PC-9 (cell line): ENCODE results near the gene IMPG2. TPM values are rescaled to one million over a fixed set of nuclear protein-coding genes. Genes with fewer than 3 reads are reported as not detected.

Experiments used
- BruUV-seq: library from RNA; stranded (reverse); fragments of 400-500 nt; replicated peaks from 2 replicates; lab custom pipeline; 2021; lab: Mats Ljungman, UMichigan
- CTCF ChIA-PET: fragments of 300-600 bp; sonication (Branson Sonifier 250); formaldehyde crosslinking; loops from one replicate; lab custom pipeline; 2022; ENCODE audit warnings: antibody characterized with exemption; lab: Charles Lee
- POLR2A ChIA-PET: fragments of 300-600 bp; sonication (Branson Sonifier 250); formaldehyde crosslinking; loops from one replicate; lab custom pipeline; 2022; ENCODE audit warnings: antibody characterized with exemption; ENCODE audit not compliant: unreplicated experiment; lab: Charles Lee
- DNase-seq, 2 experiments: peaks; one replicate each; pipeline versions ENCODE4 v3.0.0 to v3.0.0-alpha.2; 2015 to 2022; ENCODE audit warnings: mixed read lengths in 1 of 2
- H2AFZ ChIP-seq: fragments of 200-600 bp; sonication (generic); 2 replicates; pipeline ENCODE4 v1.8.1; 2017; ENCODE audit warnings: antibody characterized with exemption
- H3F3A ChIP-seq: fragments of 200-600 bp; sonication (generic); 2 replicates; pipeline ENCODE4 v1.8.1; 2017; ENCODE audit warnings: antibody characterized with exemption, mild to moderate bottlenecking, low read depth; ENCODE audit not compliant: insufficient read depth
- H3K27ac ChIP-seq: fragments of 200-600 bp; sonication (generic); 2 replicates; pipeline ENCODE4 v1.6.1; 2016; ENCODE audit warnings: mixed run types
- H3K27me3 ChIP-seq: fragments of 200-600 bp; sonication (generic); 2 replicates; pipeline ENCODE4 v1.6.1; 2016; ENCODE audit warnings: low read depth, mixed run types; ENCODE audit not compliant: insufficient read depth
- H3K36me3 ChIP-seq: fragments of 200-600 bp; sonication (generic); 2 replicates; pipeline ENCODE4 v1.6.1; 2016; ENCODE audit warnings: low read depth, mixed run types
- H3K4me1 ChIP-seq: fragments of 200-600 bp; sonication (generic); replicated peaks from 2 replicates; pipeline ENCODE4 v1.6.1; 2016; ENCODE audit warnings: mixed run types; ENCODE audit not compliant: insufficient read depth
- H3K4me2 ChIP-seq: fragments of 200-600 bp; sonication (generic); 2 replicates; pipeline ENCODE4 v1.6.1; 2017; ENCODE audit warnings: mixed run types
- H3K4me3 ChIP-seq: fragments of 200-600 bp; sonication (generic); 2 replicates; pipeline ENCODE4 v1.6.1; 2016; ENCODE audit warnings: mixed run types
- H3K79me2 ChIP-seq: fragments of 200-600 bp; sonication (generic); 2 replicates; pipeline ENCODE4 v1.6.1; 2017; ENCODE audit warnings: low read depth, mixed run types
- H3K9me2 ChIP-seq: fragments of 200-600 bp; sonication (generic); 2 replicates; pipeline ENCODE4 v1.8.1; 2017; ENCODE audit warnings: mild to moderate bottlenecking; ENCODE audit not compliant: insufficient read depth
- H3K9me3 ChIP-seq: fragments of 200-600 bp; sonication (generic); 2 replicates; pipeline ENCODE4 v1.8.1; 2016; ENCODE audit warnings: low read depth; ENCODE audit not compliant: insufficient read depth
- H4K20me1 ChIP-seq: fragments of 200-600 bp; sonication (generic); 2 replicates; pipeline ENCODE4 v1.8.1; 2017; ENCODE audit not compliant: insufficient read depth
- CTCF ChIP-seq: fragments of 200-600 bp; sonication (generic); conservative IDR thresholded peaks from 2 replicates; pipeline ENCODE4 v1.6.1; 2017; ENCODE audit warnings: mixed run types, antibody characterized with exemption, mild to moderate bottlenecking, moderate library complexity
- EZH2 ChIP-seq: fragments of 200-600 bp; sonication (generic); IDR thresholded peaks from 2 replicates; pipeline ENCODE4 v1.8.0; 2017; ENCODE audit warnings: antibody characterized with exemption, low read depth
- intact Hi-C: fragments of 100-400 bp; cut with micrococcal nuclease; formaldehyde crosslinking; loops from one replicate; pipeline ENCODE4 v1.10.0; 2022; ENCODE audit not compliant: unreplicated experiment
- total RNA-seq: library from RNA; stranded (reverse); gene quantifications from 2 replicates; pipeline ENCODE4 v1.2.3, GENCODE V29; 2021

The IMPG2 gene
- total RNA-seq, 1 experiment from 2014 or later = 0.11 TPM

GRCh38 chr3:101200461-101200860 is 119.9 kb downstream of the IMPG2 start:
- H3K4me2 ChIP-seq = no peak overlapping the region
- intact Hi-C loops = no loop called here
- peaks cover 6% of the 10 kb centered on the region for H3K4me1 ChIP-seq
- H2AFZ ChIP-seq = no peak overlapping the region; the same call in 1 of the 2 replicates
- H3K27ac ChIP-seq = no peak overlapping the region
- no peak overlapping the region for H3K4me3 ChIP-seq
- H3K79me2 ChIP-seq = no peaks in the 10 kb centered on the region
- ChIA-PET CTCF (no interaction called here), POLR2A (no interaction called here)
- no peaks in the 10 kb centered on the region for H3K9me3 ChIP-seq
- DNase-seq = no peak
- no peaks in the 10 kb centered on the region for H3K9me2 ChIP-seq
- no peaks in the 10 kb centered on the region for H3K36me3 ChIP-seq
- H3F3A ChIP-seq = no peaks in the 10 kb centered on the region
- no TSS peak for BruUV-seq
- TF ChIP-seq CTCF = no peak
- no peak for TF ChIP-seq EZH2
- H3K27me3 ChIP-seq = no peaks in the 10 kb centered on the region
- H4K20me1 ChIP-seq = no peaks in the 10 kb centered on the region

GRCh38 chr3:101195951-101196713 is 124.2 kb downstream of the IMPG2 start:
- POLR2A ChIA-PET = interaction anchor here (0.7 kb wide), 2 partner anchors 427 to 735 kb away, joined by 3 to 4 read pairs; no protein-coding TSS in a partner anchor
- intact Hi-C loops = loop anchor here (1.0 to 10.0 kb wide), 13 partner anchors 123 to 1363 kb away; partner anchors contain the start of gene ABI3BP

GRCh38 chr3:101194392-101194791 is 126.0 kb downstream of the IMPG2 start:
- no peak for TF ChIP-seq EZH2
- TF ChIP-seq CTCF = no peak
- Histone ChIP-seq H3K27ac (no peak overlapping the region), H3K27me3 (no peaks in the 10 kb centered on the region), H3K36me3 (no peaks in the 10 kb centered on the region), H4K20me1 (no peaks in the 10 kb centered on the region), H3F3A (no peaks in the 10 kb centered on the region), H3K9me3 (no peaks in the 10 kb centered on the region; the same call in 1 of the 2 replicates), H3K79me2 (no peaks in the 10 kb centered on the region), H3K4me3 (no peak overlapping the region), H3K4me2 (no peak overlapping the region), H3K4me1 (peaks cover 19% of the 10 kb centered on the region), H3K9me2 (no peaks in the 10 kb centered on the region), H2AFZ (no peak overlapping the region)
- ChIA-PET POLR2A (no interaction called here), CTCF (interaction anchor here (0.6 kb wide), 1 partner anchor 897 kb away, joined by 3 read pairs; no protein-coding TSS in a partner anchor)
- intact Hi-C loops = loop anchor here (2.0 to 10.0 kb wide), 3 partner anchors 122 to 400 kb away; no protein-coding TSS in a partner anchor
- no peak for DNase-seq
- BruUV-seq = no TSS peak

More at GRCh38 chr3:101195951-101196713, 124.2 kb downstream of the IMPG2 start:
- Histone ChIP-seq H2AFZ (peak overlapping the region; percentile 7; the same call in 1 of the 2 replicates), H3K4me1 (peaks cover 19% of the 10 kb centered on the region), H3K4me3 (no peak overlapping the region), H3F3A (no peaks in the 10 kb centered on the region), H3K4me2 (no peak overlapping the region), H4K20me1 (no peaks in the 10 kb centered on the region), H3K79me2 (no peaks in the 10 kb centered on the region), H3K27ac (no peak overlapping the region), H3K27me3 (no peaks in the 10 kb centered on the region), H3K9me2 (no peaks in the 10 kb centered on the region), H3K9me3 (no peaks in the 10 kb centered on the region; the same call in 1 of the 2 replicates), H3K36me3 (no peaks in the 10 kb centered on the region)
- CTCF ChIA-PET = interaction anchor here (0.6 to 1.9 kb wide), 12 partner anchors 14 to 733 kb away, joined by 3 to 23 read pairs (median 4); no protein-coding TSS in a partner anchor
- TF ChIP-seq CTCF (peak; percentile 96), EZH2 (no peak)
- peak; percentile 18 to 82 for DNase-seq
- BruUV-seq = no TSS peak
